KOPT-K1 (cell line): ENCODE measurements around the gene ORM2.

Experiments
- H3K27ac ChIP-seq: fragments of 200-600 bp; sonication (generic); 2 replicates; pipeline ENCODE4 v1.5.1; 2016; ENCODE audit warnings: antibody characterized with exemption, mild to moderate bottlenecking, low read depth, low read length; ENCODE audit not compliant: poor library complexity, severe bottlenecking
- H3K36me3 ChIP-seq: fragments of 200-600 bp; sonication (generic); 2 replicates; pipeline ENCODE4 v1.5.1; 2017; ENCODE audit warnings: antibody characterized with exemption, mild to moderate bottlenecking, low read length, moderate library complexity; ENCODE audit not compliant: insufficient read depth
- H3K9me3 ChIP-seq: fragments of 200-600 bp; sonication (generic); 2 replicates; pipeline ENCODE4 v1.5.1; 2017; ENCODE audit warnings: antibody characterized with exemption, low read length, mild to moderate bottlenecking; ENCODE audit not compliant: insufficient read depth, poor library complexity, severe bottlenecking

ORM2 gene

GRCh38 chr9:114303977-114304376 is 25.7 kb upstream of the ORM2 start:
- H3K27ac ChIP-seq, result no peak overlapping the region
- H3K36me3 ChIP-seq, result no peaks in the 10 kb centered on the region
- no peaks in the 10 kb centered on the region for H3K9me3 ChIP-seq

GRCh38 chr9:114304416-114305188 is 25.1 kb upstream of the ORM2 start:
- H3K36me3 ChIP-seq, result no peaks in the 10 kb centered on the region
- H3K27ac ChIP-seq, result no peak overlapping the region
- no peaks in the 10 kb centered on the region for H3K9me3 ChIP-seq

- Histone ChIP-seq H3K9me3 (no peaks in the 10 kb centered on the region), H3K27ac (no peak overlapping the region), H3K36me3 (no peaks in the 10 kb centered on the region)
These were observed 21.8 kb upstream of the ORM2 start for GRCh38 chr9:114307899-114308267.

- Histone ChIP-seq H3K27ac (no peak overlapping the region), H3K36me3 (no peaks in the 10 kb centered on the region), H3K9me3 (no peaks in the 10 kb centered on the region)
These were observed 21.2 kb upstream of the ORM2 start for GRCh38 chr9:114308361-114308950.

- H3K27ac ChIP-seq, result no peak overlapping the region
- no peaks in the 10 kb centered on the region for H3K9me3 ChIP-seq
- H3K36me3 ChIP-seq, result no peaks in the 10 kb centered on the region
These were observed 20.6 kb upstream of the ORM2 start for GRCh38 chr9:114309096-114309495.

- no peaks in the 10 kb centered on the region for H3K9me3 ChIP-seq
- H3K27ac ChIP-seq, result no peak overlapping the region
- H3K36me3 ChIP-seq, result no peaks in the 10 kb centered on the region
These were observed 18.9 kb upstream of the ORM2 start for GRCh38 chr9:114310471-114311450.

- H3K27ac ChIP-seq, result no peak overlapping the region
- H3K36me3 ChIP-seq, result no peaks in the 10 kb centered on the region
These were observed 17.8 kb upstream of the ORM2 start for GRCh38 chr9:114311571-114312512.

GRCh38 chr9:114312513-114312875 is 17.2 kb upstream of the ORM2 start:
- no peaks in the 10 kb centered on the region for H3K36me3 ChIP-seq
- H3K27ac ChIP-seq, result no peak overlapping the region
- no peaks in the 10 kb centered on the region for H3K9me3 ChIP-seq

More at GRCh38 chr9:114311571-114312512, 17.8 kb upstream of the ORM2 start:
- no peaks in the 10 kb centered on the region for H3K9me3 ChIP-seq

GRCh38 chr9:114313186-114313585 is 16.5 kb upstream of the ORM2 start:
- no peaks in the 10 kb centered on the region for H3K36me3 ChIP-seq
- no peak overlapping the region for H3K27ac ChIP-seq

GRCh38 chr9:114314256-114314867 is 15.3 kb upstream of the ORM2 start:
- no peak overlapping the region for H3K27ac ChIP-seq
- H3K36me3 ChIP-seq, result no peaks in the 10 kb centered on the region
- no peaks in the 10 kb centered on the region for H3K9me3 ChIP-seq

More at GRCh38 chr9:114313186-114313585, 16.5 kb upstream of the ORM2 start:
- no peaks in the 10 kb centered on the region for H3K9me3 ChIP-seq

- Histone ChIP-seq H3K9me3 (no peaks in the 10 kb centered on the region), H3K27ac (no peak overlapping the region), H3K36me3 (no peaks in the 10 kb centered on the region)
These were observed 14.6 kb upstream of the ORM2 start for GRCh38 chr9:114314881-114315722.

GRCh38 chr9:114315723-114316363 is 13.8 kb upstream of the ORM2 start:
- Histone ChIP-seq H3K27ac (no peak overlapping the region), H3K9me3 (no peaks in the 10 kb centered on the region), H3K36me3 (no peaks in the 10 kb centered on the region)

- H3K27ac ChIP-seq, result no peak overlapping the region
- H3K9me3 ChIP-seq, result no peaks in the 10 kb centered on the region
- no peaks in the 10 kb centered on the region for H3K36me3 ChIP-seq
These were observed 13.0 kb upstream of the ORM2 start for GRCh38 chr9:114316605-114317230.
